ENCODE results near the gene SGTA. TPM values are rescaled to one million over a fixed set of nuclear protein-coding genes. Genes with fewer than 3 reads are reported as not detected.
A peak's percentile ranks its signal among the peaks of the same experiment; 100 is the strongest.

SGTA gene
- total and polyA plus RNA-seq, 2 of the 13 experiments (the other 11 are each of a cell fraction or from before 2014, with no cell fraction given): 43.9 to 47.4 TPM

GRCh38 chr19:2775556-2776430, 7.3 kb downstream of the SGTA start (continued):
- TF ChIP-seq ZNF646 (CRISPR knock-in tag; IDR thresholded peaks at IDR 0.05): no peak
- no peak for TF ChIP-seq MYNN (CRISPR knock-in tag; IDR thresholded peaks at IDR 0.05; ENCODE audit: low read depth)
- no peak for TF ChIP-seq SP1 (IDR thresholded peaks at IDR 0.05)
- no peak for TF ChIP-seq SP1 (CRISPR knock-in tag; IDR thresholded peaks at IDR 0.05)
- no peak for TF ChIP-seq MTA1 (CRISPR knock-in tag; IDR thresholded peaks at IDR 0.05; ENCODE audit: borderline replicate concordance)
- TF ChIP-seq MED8 (CRISPR knock-in tag; IDR thresholded peaks at IDR 0.05; ENCODE audit: insufficient replicate concordance): no peak
- peak; percentile 84 for TF ChIP-seq CREM (IDR thresholded peaks at IDR 0.05)
- no peak for TF ChIP-seq CREM (CRISPR knock-in tag; IDR thresholded peaks at IDR 0.05)
- no peak for TF ChIP-seq RBFOX2 (IDR thresholded peaks at IDR 0.05; ENCODE audit: low read depth, low read length)
- TF ChIP-seq ZFAT (CRISPR knock-in tag; conservative IDR thresholded peaks at IDR 0.05): no peak
- TF ChIP-seq ZFP90 (CRISPR knock-in tag; IDR thresholded peaks at IDR 0.05; ENCODE audit: borderline replicate concordance): no peak
- no peak for TF ChIP-seq ZFP82 (CRISPR knock-in tag; IDR thresholded peaks at IDR 0.05; ENCODE audit: borderline replicate concordance)
- TF ChIP-seq ZNF777 (CRISPR knock-in tag; IDR thresholded peaks at IDR 0.05): no peak
- no peak for TF ChIP-seq ZNF780A (CRISPR knock-in tag; IDR thresholded peaks at IDR 0.05)
- no peak; the same call in 1 of the 2 replicates for TF ChIP-seq ZFX (CRISPR knock-in tag; IDR thresholded peaks at IDR 0.05; ENCODE audit: low read depth)
- no peak for TF ChIP-seq ZBTB4 (CRISPR knock-in tag; IDR thresholded peaks at IDR 0.05; ENCODE audit: borderline replicate concordance)
- TF ChIP-seq NCOA2 (CRISPR knock-in tag; IDR thresholded peaks at IDR 0.05): no peak
- peak; percentile 13 for TF ChIP-seq SKI (IDR thresholded peaks at IDR 0.05; ENCODE audit: partially characterized antibody)

Measured in HepG2 (cell line).